MCF 10A (cell line): Measurements from ENCODE around the gene ZNF668. TPM values are rescaled to one million over a fixed set of nuclear protein-coding genes. Genes with fewer than 3 reads are reported as not detected.

ENCODE experiments used
- Bru-seq: library from RNA; stranded (reverse); fragments of 400-500 nt; gene quantifications from one replicate; lab custom pipeline; 2021; lab: Mats Ljungman, UMichigan
- BruChase-seq, 2 experiments: library from RNA; stranded (reverse); fragments of 400-500 nt; gene quantifications; one replicate each; lab custom pipeline; 2021; lab: Mats Ljungman, UMichigan
- BruUV-seq: library from RNA; stranded (reverse); fragments of 400-500 nt; replicated peaks from 2 replicates; lab custom pipeline; 2021; lab: Mats Ljungman, UMichigan
- CTCF ChIA-PET: fragments of 300-600 bp; sonication (Branson Sonifier 250); formaldehyde crosslinking; extraction: SDS; loops from one replicate; lab custom pipeline; 2021; ENCODE audit warnings: antibody characterized with exemption, inconsistent platforms; lab: Yijun Ruan, JAX
- POLR2A ChIA-PET: fragments of 300-600, 350-650 bp; sonication (Branson Sonifier 250); formaldehyde crosslinking; extraction: SDS; loops from one replicate; lab custom pipeline; 2020; ENCODE audit warnings: antibody characterized with exemption, inconsistent platforms; lab: Yijun Ruan, JAX
- DNase-seq: peaks from one replicate; pipeline ENCODE4 v3.0.0-alpha.2; 2018; ENCODE audit not compliant: unreplicated experiment
- H3K27ac Mint-ChIP-seq: one replicate; pipeline ENCODE4 v1.8.0; 2022; ENCODE audit warnings: mild to moderate bottlenecking, low read depth, mixed read lengths; ENCODE audit not compliant: unreplicated experiment
- H3K27me3 Mint-ChIP-seq: one replicate; pipeline ENCODE4 v1.8.0; 2022; ENCODE audit warnings: mixed read lengths; ENCODE audit not compliant: insufficient read depth, unreplicated experiment
- H3K36me3 Mint-ChIP-seq: one replicate; pipeline ENCODE4 v1.8.0; 2022; ENCODE audit warnings: mild to moderate bottlenecking, moderate library complexity, mixed read lengths; ENCODE audit not compliant: insufficient read depth, unreplicated experiment
- H3K4me1 Mint-ChIP-seq: one replicate; pipeline ENCODE4 v1.8.0; 2022; ENCODE audit warnings: mixed read lengths; ENCODE audit not compliant: insufficient read depth, unreplicated experiment
- H3K4me3 Mint-ChIP-seq: one replicate; pipeline ENCODE4 v1.8.0; 2022; ENCODE audit warnings: mild to moderate bottlenecking, moderate library complexity, mixed read lengths; ENCODE audit not compliant: unreplicated experiment
- H3K9me3 Mint-ChIP-seq: one replicate; pipeline ENCODE4 v1.8.0; 2022; ENCODE audit warnings: mixed read lengths; ENCODE audit not compliant: unreplicated experiment
- CTCF ChIP-seq: fragments of 200-600 bp; IDR thresholded peaks from one replicate; pipeline ENCODE4 v1.8.0; 2022; ENCODE audit warnings: antibody characterized with exemption, mild to moderate bottlenecking; ENCODE audit not compliant: unreplicated experiment
- intact Hi-C: fragments of 100-400 bp; cut with micrococcal nuclease; formaldehyde crosslinking; loops from 2 replicates; pipeline ENCODE4 v1.14.1; 2022
- long read RNA-seq: library from polyadenylated mRNA; stranded (forward); transcript quantifications from one replicate; pipeline ENCODE4 v2.0.0, GENCODE V29; 2022
- total RNA-seq: library from RNA; stranded (reverse); gene quantifications from 2 replicates; pipeline ENCODE4 v1.2.3, GENCODE V29; 2022

Gene ZNF668
- total RNA-seq = 11.9 and 15.1 TPM in 2 replicates
- percentile 60 among the genes with signal in this experiment for Bru-seq, nascent RNA
- BruChase-seq, experiment 1, labeled RNA remaining after a 6-hour chase = percentile 59 among the genes with signal in this experiment
- BruChase-seq, experiment 2, labeled RNA remaining after a 2-hour chase = percentile 62 among the genes with signal in this experiment
- long read RNA-seq, transcript ZNF668-201 (3 exons, 2,762 nt) = major isoform, 45 of 58 reads
- long read RNA-seq, partial matches to known transcripts = 1 of 58 reads
- long read RNA-seq, other reads (novel, unspliced or antisense) = 2 of 58 reads

GRCh38 chr16:31073970-31074813 is at the start of gene ZNF668, which contains the start of gene ZNF646:
TSS of gene ZNF668 (minus strand) at chr16:31074240. CDS start at chr16:31064459, 9,781 bp downstream.
TSS of gene ZNF646 (plus strand) at chr16:31074422. CDS start at chr16:31076325, 1,903 bp downstream.
- POLR2A ChIA-PET = interaction anchor here (0.6 to 5.5 kb wide), 35 partner anchors 10 to 424 kb away, joined by 3 to 78 read pairs (median 6); partner anchors contain the start of genes ARMC5, FUS, HSD3B7 and KAT8
- DNase-seq = peak; percentile 98
- H3K27me3 Mint-ChIP-seq = no peaks in the 10 kb centered on the region
- H3K4me3 Mint-ChIP-seq = peak within 1 kb of the TSS; percentile 97
- no TSS peak for BruUV-seq
- intact Hi-C loops = loop anchor here (1.0 to 2.0 kb wide), 6 partner anchors 21 to 89 kb away; partner anchors contain the start of genes HSD3B7, STX4 and VKORC1
- no peaks in the 10 kb centered on the region for H3K9me3 Mint-ChIP-seq
- CTCF ChIA-PET = interaction anchor here (0.8 to 2.0 kb wide), 4 partner anchors 68 to 311 kb away, joined by 3 to 8 read pairs (median 6); partner anchors contain the start of gene HSD3B7
- TF ChIP-seq CTCF = no peak
- H3K27ac Mint-ChIP-seq = peak within 1 kb of the TSS; percentile 97
- H3K4me1 Mint-ChIP-seq = peaks cover 24% of the 10 kb centered on the region
- H3K36me3 Mint-ChIP-seq = peaks cover 24% of the 10 kb centered on the region

DNA sequence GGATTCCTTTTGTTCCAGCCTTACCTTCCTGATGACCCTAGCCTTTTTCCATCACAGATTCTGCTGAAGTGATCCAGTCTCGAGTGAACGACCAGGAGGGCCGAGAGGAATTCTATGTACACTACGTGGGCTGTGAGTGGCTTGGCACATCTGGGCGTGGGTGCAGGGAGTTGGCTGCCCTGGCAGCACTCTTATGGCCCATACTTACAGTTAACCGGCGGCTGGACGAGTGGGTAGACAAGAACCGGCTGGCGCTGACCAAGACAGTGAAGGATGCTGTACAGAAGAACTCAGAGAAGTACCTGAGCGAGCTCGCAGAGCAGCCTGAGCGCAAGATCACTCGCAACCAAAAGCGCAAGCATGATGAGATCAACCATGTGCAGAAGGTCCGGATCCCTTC is 46.1 kb upstream of the ZNF668 start:
- H3K9me3 Mint-ChIP-seq = no peaks in the 10 kb centered on the region
- H3K27ac Mint-ChIP-seq = peak overlapping the region; percentile 94
- no TSS peak for BruUV-seq
- DNase-seq = no peak
- TF ChIP-seq CTCF = no peak
- H3K4me3 Mint-ChIP-seq = no peak overlapping the region
- no peaks in the 10 kb centered on the region for H3K27me3 Mint-ChIP-seq
- intact Hi-C loops = no loop called here
- POLR2A ChIA-PET = interaction anchor here (3.9 to 7.5 kb wide), 2 partner anchors 14 to 26 kb away, joined by 44 to 201 read pairs; partner anchors contain the start of genes PRSS8 and VKORC1
- CTCF ChIA-PET = interaction anchor here (0.7 to 2.7 kb wide), 4 partner anchors 9 to 323 kb away, joined by 3 to 25 read pairs (median 4); partner anchors contain the start of gene ZNF843
- H3K4me1 Mint-ChIP-seq = peaks cover 11% of the 10 kb centered on the region
- peaks cover 67% of the 10 kb centered on the region for H3K36me3 Mint-ChIP-seq

GRCh38 chr16:31118223-31119155 is 44.4 kb upstream of the ZNF668 start:
- ChIA-PET POLR2A (interaction anchor here (0.6 to 7.5 kb wide), 22 partner anchors 10 to 759 kb away, joined by 3 to 201 read pairs (median 12); partner anchors contain the start of genes ARMC5, BCKDK, FUS and HSD3B7), CTCF (interaction anchor here (0.6 to 3.4 kb wide), 4 partner anchors 18 to 341 kb away, joined by 3 to 29 read pairs (median 5); partner anchors contain the start of gene PRSS8)
- TSS peak; percentile 42 for BruUV-seq
- H3K27ac Mint-ChIP-seq = peak overlapping the region; percentile 94
- H3K27me3 Mint-ChIP-seq = no peaks in the 10 kb centered on the region
- TF ChIP-seq CTCF = no peak
- no peaks in the 10 kb centered on the region for H3K9me3 Mint-ChIP-seq
- peak overlapping the region; percentile 74 for H3K4me3 Mint-ChIP-seq
- peaks cover 64% of the 10 kb centered on the region for H3K36me3 Mint-ChIP-seq
- peak; percentile 92 for DNase-seq
- H3K4me1 Mint-ChIP-seq = peaks cover 16% of the 10 kb centered on the region
- intact Hi-C loops = loop anchor here (1.0 to 5.0 kb wide), 3 partner anchors 17 to 131 kb away; partner anchors contain the start of genes FUS, HSD3B7 and PRSS8
